Smooth muscle cell (in vitro differentiated cells): ENCODE data around the gene PACRG. TPM values are rescaled to one million over a fixed set of nuclear protein-coding genes. Genes with fewer than 3 reads are reported as not detected.

Experiments
- DNase-seq: peaks from one replicate; lab custom pipeline; 2025; ENCODE audit not compliant: unreplicated experiment; lab: John Stamatoyannopoulos, UW
- H2AFZ ChIP-seq: fragments of 200-600 bp; sonication (generic); 2 replicates; pipeline ENCODE4 v1.6.0; 2016; ENCODE audit warnings: antibody characterized with exemption, low read depth, mild to moderate bottlenecking
- H3F3A ChIP-seq: fragments of 200-600 bp; sonication (generic); 2 replicates; pipeline ENCODE4 v1.6.0; 2017; ENCODE audit warnings: antibody characterized with exemption, low read depth
- H3K27ac ChIP-seq: fragments of 200-600 bp; sonication (generic); 2 replicates; pipeline ENCODE4 v1.5.1; 2016; ENCODE audit warnings: low read depth, mild to moderate bottlenecking
- H3K27me3 ChIP-seq: fragments of 200-600 bp; sonication (generic); 2 replicates; pipeline ENCODE4 v1.6.1; 2016; ENCODE audit warnings: low read depth, mild to moderate bottlenecking
- H3K36me3 ChIP-seq: fragments of 200-600 bp; sonication (generic); 2 replicates; pipeline ENCODE4 v1.5.1; 2016; ENCODE audit warnings: low read depth
- H3K4me1 ChIP-seq: fragments of 200-600 bp; sonication (generic); 2 replicates; pipeline ENCODE4 v1.5.1; 2016; ENCODE audit warnings: low read depth
- H3K4me2 ChIP-seq: fragments of 200-600 bp; sonication (generic); 2 replicates; pipeline ENCODE4 v1.6.0; 2016; ENCODE audit warnings: mild to moderate bottlenecking
- H3K4me3 ChIP-seq: fragments of 200-600 bp; sonication (generic); 2 replicates; pipeline ENCODE4 v1.5.1; 2016; ENCODE audit warnings: mild to moderate bottlenecking
- H3K79me2 ChIP-seq: fragments of 200-600 bp; sonication (generic); 2 replicates; pipeline ENCODE4 v1.6.0; 2016; ENCODE audit warnings: low read depth, mild to moderate bottlenecking
- H3K9ac ChIP-seq: fragments of 200-600 bp; sonication (generic); 2 replicates; pipeline ENCODE4 v1.6.0; 2016; ENCODE audit warnings: low read depth
- H3K9me3 ChIP-seq: fragments of 200-600 bp; sonication (generic); replicated peaks from 2 replicates; pipeline ENCODE4 v1.5.1; 2016; ENCODE audit warnings: low read depth
- H4K20me1 ChIP-seq: fragments of 200-600 bp; sonication (generic); 2 replicates; pipeline ENCODE4 v1.6.0; 2016; ENCODE audit warnings: low read depth
- WGBS: methylation state at CpG from one replicate; pipeline ENCODE4 v1.1.7; 2016; ENCODE audit warnings: low lambda C conversion rate; 5-methylcytosine and 5-hydroxymethylcytosine counted together
- polyA plus RNA-seq: library from polyadenylated mRNA; unstranded; fragments of >200 nt; fragmentation: Nextera tagmentation; extraction: Ambion mirVana; gene quantifications from 2 replicates; pipeline ENCODE4 v1.2.1, GENCODE V29; 2016
- total RNA-seq: library from RNA; depleted of rRNA; stranded (reverse); fragments of >200 nt; gene quantifications from 2 replicates; pipeline ENCODE4 v1.2.3, GENCODE V29; 2014
- TF ChIP-seq, protein P1 (sequence below): fragments of 200-600 bp; sonication (generic); IDR thresholded peaks from 2 replicates; pipeline ENCODE4 v1.5.1; 2017; ENCODE audit warnings: borderline replicate concordance, mild to moderate bottlenecking, antibody characterized with exemption; ENCODE audit not compliant: insufficient read depth, poor library complexity, severe bottlenecking

The PACRG gene
- total and polyA plus RNA-seq, 2 experiments from 2014 or later: not detected

DNA sequence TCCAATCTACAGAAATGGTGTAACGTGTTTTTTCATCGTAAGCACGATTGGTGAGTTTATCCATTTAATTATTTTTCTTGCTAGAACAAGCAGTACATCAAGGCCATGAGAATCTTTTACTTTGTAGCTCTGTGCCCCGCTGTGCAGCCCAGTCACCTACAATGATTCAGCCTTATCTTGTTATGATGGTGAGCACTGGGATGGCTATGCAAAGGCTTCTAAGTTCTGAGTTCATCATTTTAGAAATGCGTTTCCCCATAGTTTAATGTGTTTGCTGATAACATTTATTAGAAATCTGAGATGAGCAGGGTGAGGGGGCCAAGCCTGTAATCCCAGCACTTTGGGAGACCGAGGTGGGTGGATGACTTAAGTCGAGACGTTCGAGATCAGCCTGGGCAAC, 575.0 kb downstream of the PACRG start:
- Histone ChIP-seq H3K79me2 (no peaks in the 10 kb centered on the region), H3K4me3 (no peak overlapping the region), H3K4me1 (peaks cover 14% of the 10 kb centered on the region), H4K20me1 (no peaks in the 10 kb centered on the region), H3K27me3 (no peaks in the 10 kb centered on the region), H3K36me3 (no peaks in the 10 kb centered on the region), H3K4me2 (peak overlapping the region; percentile 30), H3K27ac (no peak overlapping the region), H3K9me3 (no peaks in the 10 kb centered on the region), H2AFZ (no peak overlapping the region), H3F3A (no peaks in the 10 kb centered on the region), H3K9ac (no peak overlapping the region)
- TF ChIP-seq, protein P1, sequence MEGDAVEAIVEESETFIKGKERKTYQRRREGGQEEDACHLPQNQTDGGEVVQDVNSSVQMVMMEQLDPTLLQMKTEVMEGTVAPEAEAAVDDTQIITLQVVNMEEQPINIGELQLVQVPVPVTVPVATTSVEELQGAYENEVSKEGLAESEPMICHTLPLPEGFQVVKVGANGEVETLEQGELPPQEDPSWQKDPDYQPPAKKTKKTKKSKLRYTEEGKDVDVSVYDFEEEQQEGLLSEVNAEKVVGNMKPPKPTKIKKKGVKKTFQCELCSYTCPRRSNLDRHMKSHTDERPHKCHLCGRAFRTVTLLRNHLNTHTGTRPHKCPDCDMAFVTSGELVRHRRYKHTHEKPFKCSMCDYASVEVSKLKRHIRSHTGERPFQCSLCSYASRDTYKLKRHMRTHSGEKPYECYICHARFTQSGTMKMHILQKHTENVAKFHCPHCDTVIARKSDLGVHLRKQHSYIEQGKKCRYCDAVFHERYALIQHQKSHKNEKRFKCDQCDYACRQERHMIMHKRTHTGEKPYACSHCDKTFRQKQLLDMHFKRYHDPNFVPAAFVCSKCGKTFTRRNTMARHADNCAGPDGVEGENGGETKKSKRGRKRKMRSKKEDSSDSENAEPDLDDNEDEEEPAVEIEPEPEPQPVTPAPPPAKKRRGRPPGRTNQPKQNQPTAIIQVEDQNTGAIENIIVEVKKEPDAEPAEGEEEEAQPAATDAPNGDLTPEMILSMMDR: no peak
- no peak for DNase-seq
- 44% methylated on average over 9 of the region's 9 CpGs for WGBS

DNA sequence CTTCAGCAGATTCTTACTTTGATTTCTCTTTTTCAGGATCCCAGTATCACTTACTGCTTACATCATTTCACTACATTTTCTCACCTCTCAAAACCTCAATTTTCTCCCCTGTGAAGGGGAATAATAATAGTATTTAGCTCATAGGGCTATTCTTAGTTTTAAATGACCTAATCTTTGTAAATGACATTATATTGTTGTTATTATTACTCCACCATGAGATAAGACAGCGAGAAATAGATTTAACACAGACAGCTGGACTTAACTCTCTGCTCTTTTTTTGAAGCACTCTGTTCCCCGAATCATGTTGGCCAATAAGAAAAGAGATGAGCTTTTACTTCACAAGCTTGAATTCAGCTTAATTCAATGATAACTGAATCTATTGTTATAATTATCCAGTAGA, 578.2 kb downstream of the PACRG start:
- Histone ChIP-seq H3K27me3 (no peaks in the 10 kb centered on the region), H2AFZ (no peak overlapping the region), H3K36me3 (no peaks in the 10 kb centered on the region), H3K4me1 (peaks cover 14% of the 10 kb centered on the region), H3K9me3 (no peaks in the 10 kb centered on the region), H3K4me2 (no peak overlapping the region), H3K9ac (no peak overlapping the region), H3K79me2 (no peaks in the 10 kb centered on the region), H3K27ac (no peak overlapping the region), H4K20me1 (no peaks in the 10 kb centered on the region), H3K4me3 (no peak overlapping the region), H3F3A (no peaks in the 10 kb centered on the region)
- TF ChIP-seq, protein P1: no peak
- 76% methylated on average over 2 of the region's 2 CpGs for WGBS
- DNase-seq: no peak

DNA sequence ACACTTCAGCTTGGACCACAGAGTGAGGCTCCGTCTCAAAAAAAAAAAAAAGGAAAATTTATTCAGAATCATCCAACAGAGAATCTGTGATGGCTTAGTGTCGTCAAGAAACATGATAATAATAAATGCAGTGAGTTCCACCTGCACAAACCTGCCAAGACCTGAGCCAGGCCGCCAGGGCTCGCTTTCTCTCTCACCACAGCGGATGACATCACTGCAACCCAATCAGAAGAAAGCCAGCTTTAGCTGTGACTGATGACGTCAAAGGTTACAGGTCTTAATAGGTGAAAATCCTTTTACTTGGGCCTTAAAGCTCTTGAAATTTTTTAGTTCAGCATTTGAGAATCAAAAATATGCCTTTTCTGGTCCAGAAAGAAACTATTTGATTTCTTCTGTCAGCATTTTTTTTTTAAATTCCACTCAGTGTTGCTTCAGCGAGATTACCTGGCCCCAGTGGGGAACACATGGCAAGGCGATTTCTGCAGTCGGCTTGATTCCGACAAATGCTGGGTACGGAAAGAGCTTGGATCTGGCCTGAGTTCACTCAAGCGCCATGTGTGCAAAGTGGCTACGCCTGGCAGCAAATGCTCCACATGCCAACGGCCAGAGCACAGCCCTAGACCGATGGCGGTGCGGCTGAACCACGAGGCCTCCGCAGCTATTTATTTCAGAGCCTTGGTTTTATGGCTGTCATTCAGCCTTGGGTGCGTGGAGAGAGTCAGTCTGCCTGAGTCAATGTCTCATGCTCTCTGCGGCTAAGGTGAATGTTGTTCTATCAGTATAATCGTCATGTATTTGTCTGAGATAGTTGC, 581.1 kb downstream of the PACRG start:
- no peaks in the 10 kb centered on the region for H3K4me1 ChIP-seq
- no peak overlapping the region for H2AFZ ChIP-seq
- no peak overlapping the region for H3K4me3 ChIP-seq
- H3K27me3 ChIP-seq: peaks cover 6% of the 10 kb centered on the region
- peak overlapping the region; percentile 61 for H3K27ac ChIP-seq
- H3K4me2 ChIP-seq: no peak overlapping the region
- no peak for DNase-seq
- H3K9ac ChIP-seq: no peak overlapping the region
- WGBS: 91% methylated on average over 22 of the region's 22 CpGs
- no peaks in the 10 kb centered on the region for H3F3A ChIP-seq
- H4K20me1 ChIP-seq: no peaks in the 10 kb centered on the region
- H3K79me2 ChIP-seq: no peaks in the 10 kb centered on the region
- no peaks in the 10 kb centered on the region for H3K36me3 ChIP-seq
- H3K9me3 ChIP-seq: no peaks in the 10 kb centered on the region
- TF ChIP-seq, protein P1: no peak

DNA sequence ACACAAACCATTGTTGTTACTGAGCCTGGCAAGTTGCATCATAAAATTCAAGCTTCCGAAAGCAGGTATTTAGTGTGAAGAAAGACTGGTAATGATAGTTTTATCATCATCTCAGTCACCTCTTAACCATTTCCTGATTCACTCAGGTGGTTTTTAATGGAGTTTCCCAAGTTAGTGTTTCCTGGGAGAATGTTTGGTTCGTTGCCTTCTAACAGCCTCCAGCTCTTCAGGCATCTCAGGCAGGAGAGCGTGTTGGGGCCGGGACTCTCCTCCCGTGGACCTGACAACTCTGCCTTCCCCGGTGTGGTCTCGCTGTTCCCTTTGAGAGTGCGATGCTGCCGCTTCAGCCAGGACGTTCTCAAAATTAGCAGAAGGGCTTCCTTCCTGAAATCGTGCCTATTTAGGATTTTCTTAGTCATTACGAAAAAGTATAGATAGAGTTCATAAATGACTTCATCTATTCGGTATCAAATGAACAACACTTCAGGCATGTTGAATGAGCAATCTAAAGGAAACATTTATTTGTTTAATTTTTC, 581.8 kb downstream of the PACRG start:
- DNase-seq: no peak
- Histone ChIP-seq H3K36me3 (no peaks in the 10 kb centered on the region), H3K79me2 (no peaks in the 10 kb centered on the region), H3K9me3 (no peaks in the 10 kb centered on the region), H3K4me3 (no peak overlapping the region), H3K4me2 (no peak overlapping the region), H3F3A (no peaks in the 10 kb centered on the region), H3K27ac (peak overlapping the region; percentile 61), H3K27me3 (peaks cover 6% of the 10 kb centered on the region), H3K9ac (no peak overlapping the region), H3K4me1 (no peaks in the 10 kb centered on the region), H4K20me1 (no peaks in the 10 kb centered on the region), H2AFZ (no peak overlapping the region)
- 85% methylated on average over 13 of the region's 13 CpGs for WGBS
- TF ChIP-seq, protein P1: no peak
